ENCODE results near the gene PDE4D.

PDE4D gene

GRCh38 chr5:59617186-59617771 is 276.2 kb downstream of the PDE4D start:
- TF ChIP-seq CTCF (IDR thresholded peaks at IDR 0.05; ENCODE audit: insufficient read depth, low read length) = no peak
- TF ChIP-seq SPI1 (IDR thresholded peaks at IDR 0.05; ENCODE audit: borderline replicate concordance, low read depth) = no peak
- TF ChIP-seq REST (IDR thresholded peaks at IDR 0.05; ENCODE audit: insufficient replicate concordance, low read depth) = no peak
- no peak for TF ChIP-seq POLR2AphosphoS5 (IDR thresholded peaks at IDR 0.05; ENCODE audit: low read depth)

GRCh38 chr5:59616413-59616812 is 277.1 kb downstream of the PDE4D start:
- Histone ChIP-seq H3K27me3 (ENCODE audit: insufficient read depth, poor library complexity, severe bottlenecking) (no peaks in the 10 kb centered on the region), H3K27ac (replicated peaks) (no peak overlapping the region), H3K4me3 (replicated peaks; ENCODE audit: insufficient read depth, low read length) (no peak overlapping the region)
- TF ChIP-seq REST (IDR thresholded peaks at IDR 0.05; ENCODE audit: insufficient replicate concordance, low read depth) = no peak
- TF ChIP-seq SPI1 (IDR thresholded peaks at IDR 0.05; ENCODE audit: borderline replicate concordance, low read depth) = no peak
- no peak for TF ChIP-seq GABPA (IDR thresholded peaks at IDR 0.05; ENCODE audit: low read depth)
- no peak for TF ChIP-seq CTCF (IDR thresholded peaks at IDR 0.05; ENCODE audit: insufficient read depth, low read length)
- TF ChIP-seq POLR2AphosphoS5 (IDR thresholded peaks at IDR 0.05; ENCODE audit: low read depth) = no peak
- DNase-seq (ENCODE audit: low read depth in 1 of 2, low spot score in 1 of 2) = no peak

More at GRCh38 chr5:59617186-59617771, 276.2 kb downstream of the PDE4D start:
- DNase-seq (ENCODE audit: low read depth in 1 of 2, low spot score in 1 of 2) = no peak
- no peaks in the 10 kb centered on the region for H3K27me3 ChIP-seq (ENCODE audit: insufficient read depth, poor library complexity, severe bottlenecking)
- no peak overlapping the region for H3K27ac ChIP-seq (replicated peaks)
- H3K4me3 ChIP-seq (replicated peaks; ENCODE audit: insufficient read depth, low read length) = no peak overlapping the region

- Histone ChIP-seq H3K27me3 (ENCODE audit: insufficient read depth, poor library complexity, severe bottlenecking) (no peaks in the 10 kb centered on the region), H3K4me3 (replicated peaks; ENCODE audit: insufficient read depth, low read length) (no peak overlapping the region), H3K27ac (replicated peaks) (no peak overlapping the region)
- no peak for DNase-seq (ENCODE audit: low read depth in 1 of 2, low spot score in 1 of 2)
- no peak for TF ChIP-seq POLR2AphosphoS5 (IDR thresholded peaks at IDR 0.05; ENCODE audit: low read depth)
- TF ChIP-seq REST (IDR thresholded peaks at IDR 0.05; ENCODE audit: insufficient replicate concordance, low read depth) = no peak
- TF ChIP-seq GABPA (IDR thresholded peaks at IDR 0.05; ENCODE audit: low read depth) = no peak
- no peak for TF ChIP-seq CTCF (IDR thresholded peaks at IDR 0.05; ENCODE audit: insufficient read depth, low read length)
Measured at GRCh38 chr5:59615272-59615671, 278.3 kb downstream of the PDE4D start.
